H1 (cell line): ENCODE data around the gene COX6A1. TPM values are rescaled to one million over a fixed set of nuclear protein-coding genes. Genes with fewer than 3 reads are reported as not detected.

ENCODE experiments used
- CTCF ChIA-PET: fragments of 300-600 bp; sonication (Branson Sonifier 250); formaldehyde crosslinking; loops from one replicate; lab custom pipeline; 2021; ENCODE audit not compliant: partially characterized antibody; lab: Charles Lee
- POLR2A ChIA-PET: fragments of 300-600 bp; sonication (Branson Sonifier 250); formaldehyde crosslinking; loops from one replicate; lab custom pipeline; 2021; ENCODE audit warnings: inconsistent platforms; ENCODE audit not compliant: partially characterized antibody; lab: Charles Lee
- DNase-seq, 2 experiments: peaks; one replicate each; pipeline versions ENCODE4 v3.0.0 to v3.0.0-alpha.2; 2010 to 2022; ENCODE audit warnings: low spot score in 2 of 2, low read depth in 1 of 2, mixed read lengths in 1 of 2
- FAIRE-seq: peaks from 2 replicates; lab custom pipeline; 2011; peaks lifted over from hg19 to GRCh38; lab: Jason Lieb, UNC
- H2AFZ ChIP-seq: 2 replicates; pipeline ENCODE4 v1.8.1; 2012; ENCODE audit warnings: low read length, inconsistent platforms
- H2AK5ac ChIP-seq: 2 replicates; pipeline ENCODE4 v1.6.1; 2013; ENCODE audit warnings: low read depth, low read length
- H2BK120ac ChIP-seq: replicated peaks from 2 replicates; pipeline ENCODE3; 2013; ENCODE audit warnings: low read depth, low read length, inconsistent platforms
- H2BK12ac ChIP-seq: 2 replicates; pipeline ENCODE4 v1.6.1; 2013; ENCODE audit warnings: low read depth, low read length
- H2BK15ac ChIP-seq: 2 replicates; pipeline ENCODE4 v1.6.1; 2013; ENCODE audit warnings: low read length
- H2BK20ac ChIP-seq: 2 replicates; pipeline ENCODE4 v1.6.1; 2013; ENCODE audit warnings: low read length
- H2BK5ac ChIP-seq: 2 replicates; pipeline ENCODE4 v1.6.1; 2013; ENCODE audit warnings: low read depth, low read length
- H3K14ac ChIP-seq: 2 replicates; pipeline ENCODE4 v1.6.1; 2013; ENCODE audit warnings: inconsistent platforms; ENCODE audit not compliant: insufficient read length
- H3K18ac ChIP-seq: 2 replicates; pipeline ENCODE4 v1.6.1; 2013; ENCODE audit warnings: low read length; ENCODE audit errors: extremely low read depth
- H3K23ac ChIP-seq: 2 replicates; pipeline ENCODE4 v1.6.1; 2013; ENCODE audit warnings: inconsistent platforms; ENCODE audit not compliant: insufficient read length
- H3K23me2 ChIP-seq: 2 replicates; pipeline ENCODE4 v1.6.1; 2013; ENCODE audit warnings: low read depth, low read length
- H3K27ac ChIP-seq: 2 replicates; pipeline ENCODE4 v1.6.1; 2011; ENCODE audit warnings: low read depth, low read length, inconsistent platforms
- H3K27me3 ChIP-seq, 4 experiments: replicated peaks in 1 of 4; 1 replicate in 1 of 4; 2 replicates in 3 of 4; pipeline versions ENCODE4 v1.6.1 to v1.8.1; 2011 to 2013; ENCODE audit warnings: low read length in 3 of 4, mild to moderate bottlenecking in 3 of 4, inconsistent platforms in 2 of 4, mixed read lengths in 2 of 4, moderate library complexity in 1 of 4; ENCODE audit not compliant: control insufficient read depth in 3 of 4, insufficient read depth in 3 of 4; ENCODE audit errors: extremely low read depth in 1 of 4
- H3K36me3 ChIP-seq, 4 experiments: 2 replicates each; pipeline versions ENCODE4 v1.6.1 to v1.8.1; 2011 to 2013; ENCODE audit warnings: mild to moderate bottlenecking in 4 of 4, low read length in 3 of 4, moderate library complexity in 2 of 4, control low read depth in 1 of 4, inconsistent platforms in 1 of 4; ENCODE audit not compliant: insufficient read depth in 4 of 4, control insufficient read depth in 2 of 4
- H3K4ac ChIP-seq: replicated peaks from 2 replicates; pipeline ENCODE3; 2013; ENCODE audit warnings: low read length, low read depth, mixed read lengths, inconsistent platforms; ENCODE audit not compliant: insufficient read length
- H3K4me1 ChIP-seq, 4 experiments: replicated peaks in 1 of 4; 1 replicate in 1 of 4; 2 replicates in 3 of 4; pipeline versions ENCODE4 v1.6.1 to v1.8.1; 2011 to 2013; ENCODE audit warnings: low read length in 3 of 4, inconsistent platforms in 2 of 4, mixed read lengths in 1 of 4; ENCODE audit not compliant: insufficient read depth in 4 of 4, control insufficient read depth in 3 of 4
- H3K4me2 ChIP-seq, 2 experiments: 2 replicates each; pipeline versions ENCODE4 v1.6.1 to v1.8.1; 2011 to 2013; ENCODE audit warnings: low read depth in 2 of 2, low read length in 2 of 2, control low read depth in 1 of 2, inconsistent platforms in 1 of 2, mild to moderate bottlenecking in 1 of 2; ENCODE audit not compliant: insufficient read depth in 1 of 2
- H3K4me3 ChIP-seq, 4 experiments: fragments of 200-600, 300-600 bp in 1 of 4; sonication (generic), shearing (Covaris generic), sonication (Bioruptor Twin) in 1 of 4; 2 replicates each; pipeline versions ENCODE4 v1.5.1 to v1.8.1; 2011 to 2016; ENCODE audit warnings: low read length in 4 of 4, low read depth in 3 of 4, control low read depth in 2 of 4, inconsistent platforms in 2 of 4, mild to moderate bottlenecking in 2 of 4, mixed read lengths in 1 of 4, moderate library complexity in 1 of 4; ENCODE audit not compliant: insufficient read depth in 2 of 4; ENCODE audit errors: extremely low read depth in 1 of 4
- H3K56ac ChIP-seq: replicated peaks from 2 replicates; pipeline ENCODE3; 2013; ENCODE audit warnings: low read depth, mild to moderate bottlenecking, mixed read lengths, low read length, inconsistent platforms; ENCODE audit not compliant: insufficient read length
- H3K79me1 ChIP-seq: 2 replicates; pipeline ENCODE4 v1.6.1; 2013; ENCODE audit warnings: low read depth, low read length, control low read depth
- H3K79me2 ChIP-seq, 2 experiments: 2 replicates each; pipeline versions ENCODE4 v1.6.1 to v1.8.1; 2012 to 2013; ENCODE audit warnings: low read length in 2 of 2, mild to moderate bottlenecking in 2 of 2, inconsistent platforms in 1 of 2; ENCODE audit not compliant: insufficient read depth in 2 of 2, control insufficient read depth in 1 of 2
- H3K9ac ChIP-seq, 4 experiments: replicated peaks in 1 of 4; 1 replicate in 1 of 4; 2 replicates in 3 of 4; pipeline versions ENCODE4 v1.6.1 to v1.8.1; 2011 to 2013; ENCODE audit warnings: low read depth in 3 of 4, low read length in 3 of 4, control low read depth in 2 of 4, mild to moderate bottlenecking in 2 of 4, moderate library complexity in 2 of 4, inconsistent platforms in 1 of 4; ENCODE audit errors: extremely low read depth in 1 of 4
- H3K9me3 ChIP-seq, 2 experiments: 2 replicates each; pipeline versions ENCODE4 v1.6.1 to v1.8.1; 2012 to 2013; ENCODE audit warnings: mild to moderate bottlenecking in 2 of 2, moderate library complexity in 2 of 2, control low read depth in 1 of 2, inconsistent platforms in 1 of 2, low read depth in 1 of 2, low read length in 1 of 2, mixed read lengths in 1 of 2; ENCODE audit not compliant: insufficient read depth in 2 of 2
- H4K20me1 ChIP-seq, 2 experiments: replicated peaks in 1 of 2; 2 replicates each; pipeline versions ENCODE3 to v1.8.1; 2011 to 2013; ENCODE audit warnings: inconsistent platforms in 2 of 2, low read length in 2 of 2, mild to moderate bottlenecking in 1 of 2; ENCODE audit not compliant: insufficient read depth in 2 of 2, control insufficient read depth in 1 of 2
- H4K5ac ChIP-seq: 2 replicates; pipeline ENCODE4 v1.6.1; 2013; ENCODE audit warnings: low read length, low read depth, mixed read lengths, inconsistent platforms; ENCODE audit not compliant: insufficient read length
- H4K8ac ChIP-seq: 2 replicates; pipeline ENCODE4 v1.8.0; 2013; ENCODE audit warnings: mild to moderate bottlenecking, moderate library complexity, low read length, inconsistent platforms; ENCODE audit not compliant: insufficient read depth; ENCODE audit errors: extremely low read depth
- H4K91ac ChIP-seq: replicated peaks from 2 replicates; pipeline ENCODE3; 2013; ENCODE audit warnings: low read length, mixed read lengths, inconsistent platforms; ENCODE audit not compliant: insufficient read length
- CBX8 ChIP-seq: fragments of 300-800, 300-1000 bp; sonication (generic); IDR thresholded peaks from 2 replicates; pipeline ENCODE4 v1.7.1; 2016; ENCODE audit warnings: low read depth, low read length, borderline replicate concordance
- CEBPB ChIP-seq: IDR thresholded peaks from 2 replicates; pipeline ENCODE4 v1.6.1; 2012; ENCODE audit warnings: low read depth, low read length
- CTBP2 ChIP-seq: IDR thresholded peaks from 2 replicates; pipeline ENCODE4 v1.7.0; 2011; ENCODE audit warnings: borderline replicate concordance, mild to moderate bottlenecking, moderate library complexity, mixed read lengths, low read length; ENCODE audit not compliant: insufficient read depth, insufficient read length
- FOSL1 ChIP-seq: IDR thresholded peaks from 2 replicates; pipeline ENCODE4 v1.6.1; 2011; ENCODE audit warnings: mild to moderate bottlenecking, low read depth, low read length, moderate library complexity; ENCODE audit not compliant: insufficient read depth
- HDAC2 ChIP-seq, 2 experiments: fragments of 300-600 bp in 1 of 2; sonication (generic) in 1 of 2; IDR thresholded peaks; 2 replicates each; pipeline ENCODE4 v1.6.1; 2011 to 2012; ENCODE audit warnings: low read depth in 2 of 2, low read length in 2 of 2, mild to moderate bottlenecking in 2 of 2, moderate library complexity in 2 of 2, borderline replicate concordance in 1 of 2, inconsistent platforms in 1 of 2
- KDM5A ChIP-seq: fragments of 200-600 bp; IDR thresholded peaks from 2 replicates; pipeline ENCODE4 v1.7.1; 2012; ENCODE audit warnings: mild to moderate bottlenecking, low read length, inconsistent platforms, mixed read lengths
- POU5F1 ChIP-seq: IDR thresholded peaks from 2 replicates; pipeline ENCODE4 v1.6.1; 2011; ENCODE audit warnings: low read depth, mild to moderate bottlenecking, low read length, moderate library complexity
- SUZ12 ChIP-seq: fragments of 200-600 bp; sonication (generic); IDR thresholded peaks from 2 replicates; pipeline ENCODE4 v1.6.1; 2012; ENCODE audit warnings: mild to moderate bottlenecking, inconsistent platforms, low read length, moderate library complexity, mixed read lengths
- TAF7 ChIP-seq: optimal IDR thresholded peaks from 2 replicates; pipeline ENCODE3; 2011; ENCODE audit warnings: low read depth, mild to moderate bottlenecking, inconsistent platforms, low read length, moderate library complexity, borderline replicate concordance
- TCF12 ChIP-seq: IDR thresholded peaks from 2 replicates; pipeline ENCODE4 v1.6.1; 2011; ENCODE audit warnings: low read depth, mild to moderate bottlenecking, low read length
- WGBS, 2 experiments: shearing (Covaris generic) in 1 of 2; methylation state at CpG; one replicate each; pipeline versions ENCODE4 v1.1.6 to v1.1.7; 2013 to 2015; ENCODE audit warnings: low lambda C conversion rate in 2 of 2, mixed read lengths in 2 of 2, inconsistent platforms in 1 of 2, low coverage in 1 of 2, missing lambda C conversion rate in 1 of 2; ENCODE audit not compliant: insufficient replicate concordance in 2 of 2, insufficient coverage in 1 of 2, insufficient read length in 1 of 2; ENCODE audit errors: extremely low coverage in 1 of 2, missing lambda C conversion rate in 1 of 2; 5-methylcytosine and 5-hydroxymethylcytosine counted together
- polyA plus RNA-seq, 7 experiments: library from polyadenylated mRNA; depleted of rRNA in 3 of 7; stranded (reverse) in 5 of 7; unstranded in 2 of 7; fragments of >200 nt in 5 of 7; fragments of 200-250 nt in 2 of 7; gene quantifications; 1 replicate in 5 of 7; 2 replicates in 1 of 7; 4 replicates in 1 of 7; pipeline versions ENCODE4 v1.2.1 to v1.2.3, GENCODE V29; 2011 to 2013; ENCODE audit warnings: missing spikeins in 2 of 7, mixed read lengths in 2 of 7
- total RNA-seq: library from RNA; stranded (reverse); fragmentation: NEBNext Ultra II Directional; extraction: Animal tissue kit (Norgen Biotek cat#: 25700); gene quantifications from 2 replicates; pipeline ENCODE4 v1.2.1, GENCODE V29; 2021
- TF ChIP-seq, protein P1 (sequence below): IDR thresholded peaks from 2 replicates; pipeline ENCODE4 v1.6.1; 2012; ENCODE audit warnings: inconsistent platforms

The COX6A1 gene
- total and polyA plus RNA-seq, 2 of the 8 experiments (the other 6 are each of a cell fraction or from before 2014, with no cell fraction given): 437 to 2,792 TPM

DNA sequence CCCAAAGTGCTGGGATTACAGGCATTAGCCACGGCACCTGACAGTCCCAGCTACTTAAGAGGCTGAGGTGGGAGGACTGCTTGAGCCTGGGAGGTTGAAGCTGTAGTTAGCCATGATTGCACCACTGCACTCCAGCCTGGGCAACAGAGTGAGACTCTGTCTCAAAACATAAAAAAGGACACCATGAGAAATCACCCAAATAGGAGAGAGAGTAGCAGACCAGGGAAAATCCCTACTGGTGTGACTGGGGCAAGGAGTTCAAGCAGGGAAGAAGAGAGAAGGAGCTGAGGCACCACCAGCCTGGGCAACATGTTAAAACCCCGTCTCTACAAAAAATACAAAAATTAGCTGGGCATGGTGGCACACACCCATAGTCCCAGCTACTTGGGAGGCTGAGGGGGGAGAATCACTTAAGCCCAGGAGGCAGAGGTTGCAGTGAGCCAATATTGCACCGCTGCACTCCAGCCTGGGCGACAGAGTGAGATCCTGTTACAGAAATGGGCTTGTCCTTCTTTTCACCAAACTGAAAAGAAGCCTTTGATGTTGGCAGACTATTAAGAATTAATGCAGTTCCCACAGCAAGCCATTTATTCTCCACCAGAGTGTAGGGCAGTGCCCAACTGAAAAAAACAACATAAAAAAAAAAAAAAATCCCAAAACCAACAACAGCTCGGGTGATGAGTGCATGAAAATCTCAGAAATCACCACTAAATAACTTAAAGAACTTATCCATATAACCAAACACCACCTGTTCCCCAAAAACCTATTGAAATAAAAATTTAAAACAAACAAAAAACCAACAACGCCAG is 36.1 kb downstream of the COX6A1 start:
- Histone ChIP-seq H3K36me3 (no peaks in the 10 kb centered on the region), H3K9me3 (no peaks in the 10 kb centered on the region), H3K4me3 (no peak overlapping the region), H3K23me2 (peaks cover 2% of the 10 kb centered on the region; the same call in 1 of the 2 replicates), H2AFZ (no peak overlapping the region), H3K79me2 (peaks cover 0 to under 1% of the 10 kb centered on the region in 2 experiments; a peak in 2 of 4 replicates), H3K56ac (no peak overlapping the region), H4K91ac (no peak overlapping the region), H2BK12ac (no peak overlapping the region; the same call in 1 of the 2 replicates), H2BK15ac (no peak overlapping the region), H3K4ac (no peak overlapping the region), H3K14ac (no peak overlapping the region), H3K4me2 (no peak overlapping the region), H2BK120ac (no peak overlapping the region), H3K18ac (no peak overlapping the region), H3K79me1 (no peaks in the 10 kb centered on the region), H3K9ac (no peak overlapping the region), H4K8ac (no peak overlapping the region), H3K27me3 (no peaks in the 10 kb centered on the region), H2AK5ac (no peak overlapping the region), H3K4me1 (peaks cover 0 to 5% (median 0%) of the 10 kb centered on the region in 4 experiments; a peak in 2 of 7 replicates), H2BK5ac (no peak overlapping the region), H4K20me1 (peaks cover 0 to 1% of the 10 kb centered on the region in 2 experiments), H2BK20ac (no peak overlapping the region), H4K5ac (no peak overlapping the region), H3K27ac (no peak overlapping the region), H3K23ac (no peak overlapping the region)
- CTCF ChIA-PET: interaction anchor here (0.6 to 1.2 kb wide), 8 partner anchors 9 to 1469 kb away, joined by 3 to 4 read pairs (median 3); partner anchors contain the start of gene SIRT4
- WGBS, 2 experiments: 82% methylated on average over 6 of the region's 6 CpGs; no CpG with 5 or more reads in 1 of the 2 experiments
- DNase-seq: no peak
- no peak for FAIRE-seq
- POLR2A ChIA-PET: interaction anchor here (0.6 to 18.7 kb wide), 10 partner anchors 7 to 203 kb away, joined by 3 to 365 read pairs (median 4); partner anchors contain the start of genes DYNLL1, GATC, RNU4-1 and RNU4-2
- TF ChIP-seq FOSL1: no peak
- TF ChIP-seq CTBP2: no peak
- no peak for TF ChIP-seq TAF7
- no peak for TF ChIP-seq CEBPB
- TF ChIP-seq TCF12: no peak
- TF ChIP-seq KDM5A: no peak
- no peak for TF ChIP-seq HDAC2 (IDR thresholded peaks at IDR 0.05; ENCODE audit: borderline replicate concordance in 1 of 2, low read depth in 2 of 2, low read length in 2 of 2)
- TF ChIP-seq POU5F1: no peak
- TF ChIP-seq, protein P1, sequence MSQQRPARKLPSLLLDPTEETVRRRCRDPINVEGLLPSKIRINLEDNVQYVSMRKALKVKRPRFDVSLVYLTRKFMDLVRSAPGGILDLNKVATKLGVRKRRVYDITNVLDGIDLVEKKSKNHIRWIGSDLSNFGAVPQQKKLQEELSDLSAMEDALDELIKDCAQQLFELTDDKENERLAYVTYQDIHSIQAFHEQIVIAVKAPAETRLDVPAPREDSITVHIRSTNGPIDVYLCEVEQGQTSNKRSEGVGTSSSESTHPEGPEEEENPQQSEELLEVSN: no peak
- no peak for TF ChIP-seq CBX8
- TF ChIP-seq SUZ12: no peak
